NCI-H748 (cell line): ENCODE data around the gene AGFG2.

Source experiments
- DNase-seq: peaks from one replicate; lab custom pipeline; 2025; ENCODE audit not compliant: unreplicated experiment; lab: John Stamatoyannopoulos, UW

The AGFG2 gene

DNA sequence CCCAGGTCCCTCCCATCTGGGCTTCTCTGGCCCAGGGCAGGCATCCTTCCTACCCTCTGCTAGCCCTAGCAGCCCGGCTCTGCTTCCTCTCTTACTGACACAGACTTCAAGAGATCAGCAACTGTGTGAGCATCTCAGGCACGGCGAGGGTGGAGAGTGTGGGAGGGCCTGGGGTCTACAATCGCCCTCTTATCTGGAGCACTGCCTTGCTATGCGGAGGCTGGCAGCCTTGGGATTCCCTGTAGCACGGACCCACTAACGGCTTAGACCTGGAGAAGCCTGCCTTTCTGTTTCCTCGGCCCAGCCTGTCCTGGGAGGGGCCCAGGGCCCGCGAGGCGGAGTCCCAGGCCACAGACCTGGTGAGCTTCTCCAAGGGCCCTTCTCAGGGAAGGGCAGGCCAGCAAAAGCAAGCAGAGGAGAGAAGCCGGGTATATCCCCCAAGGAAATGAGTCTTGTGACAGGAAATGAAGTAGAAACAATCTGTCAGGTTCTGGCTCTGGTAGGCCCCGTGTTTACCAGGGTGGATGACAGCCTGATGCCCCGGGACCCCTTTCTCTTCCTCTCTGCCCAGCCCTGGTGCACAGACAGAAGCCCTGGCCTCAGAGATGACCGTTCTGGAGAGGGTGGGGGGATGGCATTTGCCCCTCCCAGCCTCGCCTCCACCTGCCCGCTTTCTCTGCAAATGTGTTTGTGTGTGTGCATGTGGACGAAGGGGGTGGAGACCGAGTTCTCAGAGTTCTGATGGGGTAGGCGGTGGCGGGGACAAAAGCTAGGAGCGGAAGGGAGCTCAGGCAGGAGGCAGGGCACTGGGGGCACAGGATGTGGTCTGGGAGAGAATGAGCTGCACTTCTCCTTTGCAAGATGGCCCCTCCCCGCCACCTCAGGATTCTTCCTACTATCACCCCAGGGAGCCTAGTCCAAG is 44.4 kb downstream of the AGFG2 start:
- DNase-seq = no peak

DNA sequence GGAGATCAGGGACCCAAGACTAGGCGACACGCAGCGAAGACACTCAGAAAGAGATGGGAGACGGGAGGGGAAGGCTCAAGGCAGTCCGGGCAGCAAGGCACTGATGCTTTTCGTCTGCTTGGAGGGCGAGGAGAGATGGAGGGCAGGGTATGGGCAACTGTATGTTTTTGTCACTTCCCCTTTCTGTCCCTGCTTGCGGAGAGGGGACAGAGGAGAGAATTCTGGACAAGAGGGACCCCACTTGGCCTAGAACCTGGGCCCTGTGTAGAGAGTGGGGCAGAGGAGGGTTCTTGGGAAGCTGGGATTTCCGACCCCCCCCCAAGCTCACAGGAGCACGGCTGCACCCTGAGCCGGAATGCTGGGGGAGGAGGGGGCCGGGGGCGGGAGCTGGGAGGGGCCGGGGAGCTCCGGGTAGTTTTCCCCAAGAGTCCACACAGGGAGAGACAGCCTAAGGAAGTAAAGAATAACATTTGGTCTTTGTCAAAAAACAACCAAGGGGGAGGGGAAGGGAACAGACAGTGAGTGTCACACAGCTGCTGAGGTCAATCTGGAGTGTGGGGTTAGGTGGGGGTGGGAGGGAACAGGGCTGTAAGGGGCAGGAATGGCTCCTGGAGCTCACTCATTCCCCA is 45.2 kb downstream of the AGFG2 start:
- DNase-seq = no peak

GRCh38 chr7:100584683-100585510 is 45.9 kb downstream of the AGFG2 start:
- peak; percentile 62 for DNase-seq

GRCh38 chr7:100585511-100586265 is 46.7 kb downstream of the AGFG2 start, which contains the start of gene LRCH4:
Gene LRCH4 (minus strand): TSS chr7:100586129. CDS start chr7:100586100, 29 bp downstream.
- DNase-seq = peak; percentile 73

DNA sequence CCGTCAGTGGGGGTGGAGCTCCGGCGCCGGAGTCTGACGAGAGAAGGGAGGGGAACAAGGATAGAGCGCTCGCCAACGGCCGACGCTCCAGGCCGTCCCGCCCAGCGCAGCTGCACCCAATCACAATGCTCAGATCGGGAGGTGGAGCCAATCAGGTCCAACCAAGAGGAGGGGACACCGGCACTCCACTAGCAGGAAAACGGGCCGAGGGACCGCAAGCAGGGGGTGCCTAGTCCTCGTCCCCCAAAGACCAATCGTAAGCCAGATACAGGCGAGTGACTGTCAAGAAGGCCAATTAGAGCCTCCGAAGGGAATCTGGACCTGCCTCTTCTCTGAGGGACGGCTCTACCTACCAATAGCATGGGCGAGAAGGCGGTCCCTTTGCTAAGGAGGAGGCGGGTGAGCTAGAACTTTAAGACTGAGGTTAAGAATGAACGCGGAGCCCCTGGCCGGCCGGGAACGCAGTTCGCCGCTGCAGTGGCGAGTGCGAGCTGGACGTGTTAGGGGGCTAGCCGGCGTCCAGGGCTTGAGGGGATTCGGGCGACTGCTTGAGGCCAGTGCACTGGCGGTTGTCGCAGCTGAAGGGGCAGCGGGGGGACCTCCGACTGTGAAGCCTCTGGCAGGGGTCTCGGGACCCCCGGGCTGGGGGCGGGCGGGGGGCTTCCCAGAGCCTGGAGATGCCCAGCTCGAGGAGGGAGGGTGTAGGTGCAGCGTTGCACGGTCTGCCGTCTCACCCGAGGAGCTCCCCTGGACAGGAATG is 47.4 kb downstream of the AGFG2 start, which contains the start of gene FBXO24:
FBXO24 (plus strand) TSS at position 63 of the 760 bp plus-strand sequence; CDS start at position 361, 298 bp downstream.
- peak; percentile 99 for DNase-seq

- DNase-seq = no peak
Observed at GRCh38 chr7:100588438-100588837, 49.4 kb downstream of the AGFG2 start.

DNA sequence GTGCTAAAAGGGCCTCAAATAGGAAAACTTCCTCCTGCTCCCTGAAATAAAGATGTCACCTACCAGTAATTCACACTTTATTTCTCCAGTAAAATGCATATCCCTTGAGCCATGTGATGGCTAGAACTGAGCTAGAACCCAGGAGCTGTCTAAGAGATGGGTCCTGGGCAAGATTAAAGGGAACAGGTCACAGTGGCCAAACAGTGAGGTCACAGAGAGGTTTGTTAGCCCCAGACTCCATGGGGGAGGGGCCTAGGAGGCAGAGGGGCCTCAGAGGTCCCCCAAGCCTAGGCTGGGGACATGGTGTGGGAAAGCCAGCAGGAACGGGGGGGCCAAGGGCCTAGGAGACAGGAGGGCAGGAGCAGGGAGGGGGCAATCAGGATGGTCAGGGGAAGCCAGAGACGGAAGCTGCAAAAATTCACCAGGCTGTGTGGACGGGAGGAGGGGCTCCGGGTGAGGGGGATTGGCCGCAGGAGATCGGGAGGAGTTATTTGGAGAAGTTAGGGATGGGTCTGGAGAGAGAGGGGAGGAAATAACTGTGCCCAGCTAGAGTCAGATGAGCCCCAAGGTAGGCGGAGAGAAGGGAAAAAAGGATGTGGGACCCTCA is 50.4 kb downstream of the AGFG2 start:
- DNase-seq = no peak

GRCh38 chr7:100590077-100590737 is 51.2 kb downstream of the AGFG2 start:
- DNase-seq = no peak

- DNase-seq = no peak
Observed at GRCh38 chr7:100591596-100591995, 52.6 kb downstream of the AGFG2 start.

- DNase-seq = no peak
Observed at GRCh38 chr7:100595188-100595587, 56.2 kb downstream of the AGFG2 start.

DNA sequence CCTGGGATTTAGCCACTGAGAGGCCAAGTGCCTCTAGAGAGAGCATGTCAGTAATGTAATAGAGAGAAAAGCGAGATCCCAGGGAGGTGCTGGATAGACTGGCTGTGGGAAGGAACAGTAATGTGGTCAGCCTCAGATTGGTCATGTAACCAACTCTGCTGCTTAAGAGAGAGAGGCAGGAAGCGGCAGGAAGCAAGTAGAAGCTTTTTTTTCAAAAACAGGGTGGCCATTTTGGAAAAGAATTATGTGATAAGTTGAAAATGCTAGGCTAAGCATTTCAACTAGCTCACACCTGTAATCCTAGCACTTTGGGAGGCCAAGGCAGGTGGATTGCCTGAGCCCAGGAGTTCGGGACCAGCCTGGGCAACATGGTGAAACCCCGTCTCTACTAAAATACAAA is 59.4 kb downstream of the AGFG2 start:
- DNase-seq = no peak

GRCh38 chr7:100599911-100600729 is 61.1 kb downstream of the AGFG2 start:
- DNase-seq = no peak

- DNase-seq = no peak
Observed at GRCh38 chr7:100600730-100601038, 61.7 kb downstream of the AGFG2 start.

DNA sequence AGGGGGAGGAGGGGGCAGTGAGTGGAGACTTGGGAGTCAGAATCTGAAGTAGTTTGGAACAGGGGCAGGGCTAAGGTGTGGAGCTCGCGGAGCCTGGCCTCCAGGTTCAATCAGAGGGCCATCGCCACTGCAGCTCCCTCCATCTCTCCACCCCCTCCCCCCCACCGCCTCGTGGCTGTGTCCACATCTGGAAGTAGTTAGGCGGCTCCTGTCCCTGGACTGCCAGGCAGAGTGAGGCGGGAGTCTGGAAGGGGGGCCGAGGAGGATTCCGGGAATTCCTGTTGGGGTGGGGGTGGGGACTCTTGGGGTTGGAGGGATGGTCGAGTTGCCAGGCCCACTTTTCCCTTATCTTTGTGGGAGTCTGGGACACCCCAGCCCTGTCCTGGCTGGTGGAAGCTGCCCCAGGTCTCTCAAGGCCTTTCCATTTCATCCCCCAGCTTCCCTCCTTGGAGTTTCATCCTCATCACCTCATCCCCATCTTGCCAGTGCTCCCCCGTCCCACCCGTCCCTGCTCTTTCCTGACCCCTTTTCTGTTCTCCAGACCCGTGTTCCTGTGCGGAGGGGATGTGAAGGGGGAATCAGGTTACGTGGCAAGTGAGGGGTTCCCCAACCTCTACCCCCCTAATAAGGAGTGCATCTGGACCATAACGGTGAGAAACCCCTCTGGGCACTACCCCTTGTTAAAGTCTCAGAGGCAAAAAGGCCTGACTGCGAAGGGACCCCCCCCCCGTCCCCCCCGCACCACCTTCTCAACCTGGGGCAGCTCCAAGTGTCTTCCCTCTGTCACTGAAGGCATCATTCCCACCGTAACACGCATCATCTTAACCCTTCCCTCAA is 64.1 kb downstream of the AGFG2 start:
- DNase-seq = peak; percentile 19

DNA sequence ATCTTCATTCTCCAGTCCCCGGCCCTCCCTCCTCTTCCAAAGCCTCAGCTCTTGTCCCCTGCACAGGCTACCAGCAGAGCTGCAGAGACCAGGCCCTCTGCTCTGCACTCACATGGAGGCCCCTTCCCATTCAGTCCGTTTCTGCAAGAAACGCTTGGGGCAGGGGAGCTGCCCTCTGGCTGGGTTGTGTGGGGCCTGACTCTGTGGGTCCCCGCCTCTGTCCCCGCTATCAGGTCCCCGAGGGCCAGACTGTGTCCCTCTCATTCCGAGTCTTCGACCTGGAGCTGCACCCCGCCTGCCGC is 64.7 kb downstream of the AGFG2 start:
- DNase-seq = no peak

DNA sequence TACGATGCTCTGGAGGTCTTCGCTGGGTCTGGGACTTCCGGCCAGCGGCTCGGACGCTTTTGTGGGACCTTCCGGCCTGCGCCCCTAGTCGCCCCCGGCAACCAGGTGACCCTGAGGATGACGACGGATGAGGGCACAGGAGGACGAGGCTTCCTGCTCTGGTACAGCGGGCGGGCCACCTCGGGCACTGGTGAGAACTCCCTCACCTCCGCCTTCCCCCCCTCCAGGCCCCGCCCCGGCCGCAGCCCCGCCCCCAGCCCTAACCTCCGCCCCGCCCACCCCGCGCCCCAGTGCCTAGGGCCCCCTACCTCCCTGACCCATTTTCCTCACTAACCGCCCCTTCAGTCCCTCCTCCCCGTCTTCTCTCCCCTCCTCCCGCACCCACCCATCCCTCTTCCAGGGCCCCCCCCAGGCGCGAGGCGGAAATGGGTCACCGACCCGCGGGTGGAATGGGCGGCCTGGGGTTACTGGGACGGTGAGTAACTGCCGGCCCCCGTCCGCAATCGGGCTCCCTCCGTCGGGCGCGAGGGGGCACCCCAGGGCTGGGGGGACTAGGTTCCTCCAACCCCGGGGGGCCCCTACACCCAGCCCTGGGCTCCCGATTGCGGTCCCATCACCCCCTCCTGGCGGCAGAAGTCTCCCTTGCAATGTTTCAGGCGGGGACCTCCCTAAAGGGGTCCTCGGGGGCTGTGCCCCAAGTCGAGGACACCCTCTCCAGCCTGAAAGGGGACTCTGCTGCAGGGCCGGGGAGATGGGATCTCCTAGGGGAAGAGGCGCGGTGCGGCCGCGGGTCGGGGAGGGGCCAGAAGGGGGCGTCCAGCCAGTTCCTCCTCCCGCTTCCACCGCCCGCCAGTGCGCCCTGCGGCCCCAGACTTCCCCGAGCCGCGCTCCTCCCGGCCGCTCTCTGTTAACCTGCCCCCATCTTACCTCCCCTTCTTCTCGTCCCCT is 65.3 kb downstream of the AGFG2 start:
- DNase-seq = peak; percentile 75
